OCI-LY3 (cell line): ENCODE measurements around the gene SIT1.

Experiments
- CTCF ChIP-seq: fragments of 200-600, 300-600 bp; sonication (generic); IDR thresholded peaks from 2 replicates; pipeline ENCODE4 v1.5.1; 2014; ENCODE audit warnings: antibody characterized with exemption, low read length, low read depth
- EZH2phosphoT487 ChIP-seq: fragments of 200-600 bp; shearing (Covaris generic); IDR thresholded peaks from 2 replicates; pipeline ENCODE4 v1.6.1; 2018; ENCODE audit warnings: antibody characterized with exemption, mixed run types, low read depth

- TF ChIP-seq CTCF (no peak), EZH2phosphoT487 (no peak)
Observed at GRCh38 chr9:35687306-35687705, 36.6 kb upstream of the SIT1 start.
